WTC11 (cell line): ENCODE results near the gene P2RY1. TPM values are rescaled to one million over a fixed set of nuclear protein-coding genes. Genes with fewer than 3 reads are reported as not detected.

Experiments used
- ATAC-seq: fragments of 200-7000 bp; cut with Tn5 transposase; 2 replicates; pipeline ENCODE4 v1.10.0; 2021; ENCODE audit warnings: mild to moderate bottlenecking, moderate library complexity
- CTCF ChIA-PET: fragments of 300-600 bp; sonication (Branson Sonifier 250); formaldehyde crosslinking; loops from one replicate; lab custom pipeline; 2021; ENCODE audit warnings: antibody characterized with exemption; lab: Charles Lee
- POLR2A ChIA-PET: fragments of 350-600 bp; sonication (Branson Sonifier 250); formaldehyde crosslinking; loops from one replicate; lab custom pipeline; 2021; ENCODE audit warnings: antibody characterized with exemption; lab: Charles Lee
- DNase-seq: peaks from one replicate; pipeline ENCODE4 v3.0.0; 2021; ENCODE audit warnings: low spot score
- H3K27ac Mint-ChIP-seq: 2 replicates; pipeline ENCODE4 v1.8.0; 2021; ENCODE audit warnings: mixed read lengths
- H3K27me3 Mint-ChIP-seq: 2 replicates; pipeline ENCODE4 v1.8.0; 2021; ENCODE audit warnings: low read depth, mild to moderate bottlenecking, moderate library complexity, mixed read lengths
- H3K36me3 Mint-ChIP-seq: 2 replicates; pipeline ENCODE4 v1.8.0; 2021; ENCODE audit warnings: mixed read lengths
- H3K4me1 Mint-ChIP-seq: 2 replicates; pipeline ENCODE4 v1.8.0; 2022; ENCODE audit warnings: mixed read lengths
- H3K4me3 Mint-ChIP-seq: 2 replicates; pipeline ENCODE4 v1.8.0; 2021; ENCODE audit warnings: mild to moderate bottlenecking, moderate library complexity, mixed read lengths
- H3K9me3 Mint-ChIP-seq: 2 replicates; pipeline ENCODE4 v1.8.0; 2021; ENCODE audit warnings: mixed read lengths
- CREM ChIP-seq: sonication (generic); formaldehyde crosslinking; IDR thresholded peaks from 2 replicates; pipeline ENCODE4 v1.8.1; 2022; ENCODE audit warnings: mild to moderate bottlenecking, missing genetic modification reagents, moderate library complexity
- ELF4 ChIP-seq: sonication (generic); formaldehyde crosslinking; IDR thresholded peaks from 2 replicates; pipeline ENCODE4 v1.8.1; 2022; ENCODE audit warnings: low read depth, mild to moderate bottlenecking, moderate library complexity, missing genetic modification reagents
- FOXJ3 ChIP-seq: sonication (generic); formaldehyde crosslinking; IDR thresholded peaks from 2 replicates; pipeline ENCODE4 v1.9.0; 2021; ENCODE audit warnings: missing genetic modification reagents, mild to moderate bottlenecking, borderline replicate concordance
- FOXK1 ChIP-seq: sonication (generic); formaldehyde crosslinking; IDR thresholded peaks from 2 replicates; pipeline ENCODE4 v1.8.0; 2022; ENCODE audit warnings: mild to moderate bottlenecking, moderate library complexity, missing genetic modification reagents
- IRF2 ChIP-seq: sonication (generic); formaldehyde crosslinking; IDR thresholded peaks from 2 replicates; pipeline ENCODE4 v1.8.0; 2022; ENCODE audit warnings: low read depth, missing genetic modification reagents, borderline replicate concordance
- NR1H2 ChIP-seq: sonication (generic); formaldehyde crosslinking; IDR thresholded peaks from 2 replicates; pipeline ENCODE4 v1.9.0; 2021; ENCODE audit warnings: mild to moderate bottlenecking, moderate library complexity, missing genetic modification reagents
- NR2C2 ChIP-seq: sonication (generic); formaldehyde crosslinking; IDR thresholded peaks from 2 replicates; pipeline ENCODE4 v1.8.0; 2022; ENCODE audit warnings: mild to moderate bottlenecking, missing genetic modification reagents
- NR3C1 ChIP-seq: sonication (generic); formaldehyde crosslinking; conservative IDR thresholded peaks from 2 replicates; pipeline ENCODE4 v1.8.1; 2023; ENCODE audit warnings: low read depth, mild to moderate bottlenecking, missing genetic modification reagents
- SMAD4 ChIP-seq: sonication (generic); formaldehyde crosslinking; IDR thresholded peaks from 2 replicates; pipeline ENCODE4 v1.8.0; 2022; ENCODE audit warnings: mild to moderate bottlenecking, missing genetic modification reagents
- SOX15 ChIP-seq: fragments of 250-450 bp; sonication (Bioruptor Pico); IDR thresholded peaks from 2 replicates; pipeline ENCODE4 v1.9.0; 2021; ENCODE audit warnings: mild to moderate bottlenecking
- ZNF121 ChIP-seq: sonication (generic); formaldehyde crosslinking; IDR thresholded peaks from 2 replicates; pipeline ENCODE4 v1.8.0; 2023; ENCODE audit warnings: missing genetic modification reagents
- total RNA-seq: library from RNA; stranded (reverse); gene quantifications from 3 replicates; pipeline ENCODE4 v1.2.3, GENCODE V29; 2021
- TF ChIP-seq, protein P1 (sequence below): sonication (generic); formaldehyde crosslinking; IDR thresholded peaks from 2 replicates; pipeline ENCODE4 v1.8.1; 2023; ENCODE audit warnings: mild to moderate bottlenecking, missing genetic modification reagents, moderate library complexity
- TF ChIP-seq, protein P2 (sequence below): sonication (generic); formaldehyde crosslinking; conservative IDR thresholded peaks from 2 replicates; pipeline ENCODE4 v1.8.1; 2022; ENCODE audit warnings: mild to moderate bottlenecking, missing genetic modification reagents
- TF ChIP-seq, protein P3 (sequence below): sonication (generic); formaldehyde crosslinking; IDR thresholded peaks from 2 replicates; pipeline ENCODE4 v1.8.0; 2023; ENCODE audit warnings: missing genetic modification reagents
- TF ChIP-seq, protein P4 (sequence below): fragments of 250-450 bp; sonication (Bioruptor Pico); IDR thresholded peaks from 2 replicates; pipeline ENCODE4 v1.9.0; 2021; ENCODE audit warnings: mild to moderate bottlenecking
- TF ChIP-seq, protein P5 (sequence below): sonication (generic); formaldehyde crosslinking; IDR thresholded peaks from 2 replicates; pipeline ENCODE4 v1.8.1; 2023; ENCODE audit warnings: mild to moderate bottlenecking, missing genetic modification reagents, moderate library complexity
- TF ChIP-seq, protein P6 (sequence below): sonication (generic); formaldehyde crosslinking; IDR thresholded peaks from 2 replicates; pipeline ENCODE4 v1.8.0; 2022; ENCODE audit warnings: mild to moderate bottlenecking, missing genetic modification reagents
- TF ChIP-seq, protein P7 (sequence below): fragments of 250-450 bp; sonication (Bioruptor Pico); IDR thresholded peaks from 2 replicates; pipeline ENCODE4 v1.9.0; 2021; ENCODE audit warnings: mild to moderate bottlenecking, borderline replicate concordance
- TF ChIP-seq, protein P8 (sequence below): sonication (generic); formaldehyde crosslinking; IDR thresholded peaks from 2 replicates; pipeline ENCODE4 v1.8.1; 2023; ENCODE audit warnings: mild to moderate bottlenecking, missing genetic modification reagents, borderline replicate concordance

The P2RY1 gene
- total RNA-seq, 1 experiment from 2014 or later, result 47.2 TPM

- TF ChIP-seq, protein P1, sequence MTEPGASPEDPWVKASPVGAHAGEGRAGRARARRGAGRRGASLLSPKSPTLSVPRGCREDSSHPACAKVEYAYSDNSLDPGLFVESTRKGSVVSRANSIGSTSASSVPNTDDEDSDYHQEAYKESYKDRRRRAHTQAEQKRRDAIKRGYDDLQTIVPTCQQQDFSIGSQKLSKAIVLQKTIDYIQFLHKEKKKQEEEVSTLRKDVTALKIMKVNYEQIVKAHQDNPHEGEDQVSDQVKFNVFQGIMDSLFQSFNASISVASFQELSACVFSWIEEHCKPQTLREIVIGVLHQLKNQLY (CRISPR knock-in tag), result no peak
- TF ChIP-seq FOXJ3, result no peak
- no peak for TF ChIP-seq CREM (CRISPR knock-in tag)
- TF ChIP-seq ZNF121 (CRISPR knock-in tag), result no peak
- TF ChIP-seq, protein P2, sequence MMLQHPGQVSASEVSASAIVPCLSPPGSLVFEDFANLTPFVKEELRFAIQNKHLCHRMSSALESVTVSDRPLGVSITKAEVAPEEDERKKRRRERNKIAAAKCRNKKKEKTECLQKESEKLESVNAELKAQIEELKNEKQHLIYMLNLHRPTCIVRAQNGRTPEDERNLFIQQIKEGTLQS (CRISPR knock-in tag), result no peak
- TF ChIP-seq, protein P3, sequence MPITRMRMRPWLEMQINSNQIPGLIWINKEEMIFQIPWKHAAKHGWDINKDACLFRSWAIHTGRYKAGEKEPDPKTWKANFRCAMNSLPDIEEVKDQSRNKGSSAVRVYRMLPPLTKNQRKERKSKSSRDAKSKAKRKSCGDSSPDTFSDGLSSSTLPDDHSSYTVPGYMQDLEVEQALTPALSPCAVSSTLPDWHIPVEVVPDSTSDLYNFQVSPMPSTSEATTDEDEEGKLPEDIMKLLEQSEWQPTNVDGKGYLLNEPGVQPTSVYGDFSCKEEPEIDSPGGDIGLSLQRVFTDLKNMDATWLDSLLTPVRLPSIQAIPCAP (CRISPR knock-in tag), result no peak
These were observed 41.0 kb upstream of the P2RY1 start (continued) for GRCh38 chr3:152793969-152794368.

GRCh38 chr3:152797751-152798432 lies 37.0 kb upstream of the P2RY1 start:
- no peak overlapping the region for H3K27ac Mint-ChIP-seq
- H3K9me3 Mint-ChIP-seq, result peaks cover 16% of the 10 kb centered on the region
- DNase-seq (no peak), ATAC-seq (no peak)
- no peaks in the 10 kb centered on the region for H3K27me3 Mint-ChIP-seq
- no peaks in the 10 kb centered on the region; the same call in 1 of the 2 replicates for H3K36me3 Mint-ChIP-seq
- ChIA-PET POLR2A (no interaction called here), CTCF (no interaction called here)
- no peak for TF ChIP-seq NR1H2 (CRISPR knock-in tag)
- no peak for TF ChIP-seq NR3C1
- TF ChIP-seq, protein P4, sequence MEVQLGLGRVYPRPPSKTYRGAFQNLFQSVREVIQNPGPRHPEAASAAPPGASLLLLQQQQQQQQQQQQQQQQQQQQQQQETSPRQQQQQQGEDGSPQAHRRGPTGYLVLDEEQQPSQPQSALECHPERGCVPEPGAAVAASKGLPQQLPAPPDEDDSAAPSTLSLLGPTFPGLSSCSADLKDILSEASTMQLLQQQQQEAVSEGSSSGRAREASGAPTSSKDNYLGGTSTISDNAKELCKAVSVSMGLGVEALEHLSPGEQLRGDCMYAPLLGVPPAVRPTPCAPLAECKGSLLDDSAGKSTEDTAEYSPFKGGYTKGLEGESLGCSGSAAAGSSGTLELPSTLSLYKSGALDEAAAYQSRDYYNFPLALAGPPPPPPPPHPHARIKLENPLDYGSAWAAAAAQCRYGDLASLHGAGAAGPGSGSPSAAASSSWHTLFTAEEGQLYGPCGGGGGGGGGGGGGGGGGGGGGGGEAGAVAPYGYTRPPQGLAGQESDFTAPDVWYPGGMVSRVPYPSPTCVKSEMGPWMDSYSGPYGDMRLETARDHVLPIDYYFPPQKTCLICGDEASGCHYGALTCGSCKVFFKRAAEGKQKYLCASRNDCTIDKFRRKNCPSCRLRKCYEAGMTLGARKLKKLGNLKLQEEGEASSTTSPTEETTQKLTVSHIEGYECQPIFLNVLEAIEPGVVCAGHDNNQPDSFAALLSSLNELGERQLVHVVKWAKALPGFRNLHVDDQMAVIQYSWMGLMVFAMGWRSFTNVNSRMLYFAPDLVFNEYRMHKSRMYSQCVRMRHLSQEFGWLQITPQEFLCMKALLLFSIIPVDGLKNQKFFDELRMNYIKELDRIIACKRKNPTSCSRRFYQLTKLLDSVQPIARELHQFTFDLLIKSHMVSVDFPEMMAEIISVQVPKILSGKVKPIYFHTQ (CRISPR knock-in tag), result no peak
- no peak for TF ChIP-seq FOXJ3
- TF ChIP-seq, protein P5, sequence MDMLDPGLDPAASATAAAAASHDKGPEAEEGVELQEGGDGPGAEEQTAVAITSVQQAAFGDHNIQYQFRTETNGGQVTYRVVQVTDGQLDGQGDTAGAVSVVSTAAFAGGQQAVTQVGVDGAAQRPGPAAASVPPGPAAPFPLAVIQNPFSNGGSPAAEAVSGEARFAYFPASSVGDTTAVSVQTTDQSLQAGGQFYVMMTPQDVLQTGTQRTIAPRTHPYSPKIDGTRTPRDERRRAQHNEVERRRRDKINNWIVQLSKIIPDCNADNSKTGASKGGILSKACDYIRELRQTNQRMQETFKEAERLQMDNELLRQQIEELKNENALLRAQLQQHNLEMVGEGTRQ (CRISPR knock-in tag), result no peak
- no peak for TF ChIP-seq ELF4 (CRISPR knock-in tag)
- TF ChIP-seq SMAD4 (CRISPR knock-in tag), result no peak
- TF ChIP-seq IRF2 (CRISPR knock-in tag), result no peak
- TF ChIP-seq, protein P6, sequence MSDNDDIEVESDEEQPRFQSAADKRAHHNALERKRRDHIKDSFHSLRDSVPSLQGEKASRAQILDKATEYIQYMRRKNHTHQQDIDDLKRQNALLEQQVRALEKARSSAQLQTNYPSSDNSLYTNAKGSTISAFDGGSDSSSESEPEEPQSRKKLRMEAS (CRISPR knock-in tag), result no peak
- TF ChIP-seq, protein P7, sequence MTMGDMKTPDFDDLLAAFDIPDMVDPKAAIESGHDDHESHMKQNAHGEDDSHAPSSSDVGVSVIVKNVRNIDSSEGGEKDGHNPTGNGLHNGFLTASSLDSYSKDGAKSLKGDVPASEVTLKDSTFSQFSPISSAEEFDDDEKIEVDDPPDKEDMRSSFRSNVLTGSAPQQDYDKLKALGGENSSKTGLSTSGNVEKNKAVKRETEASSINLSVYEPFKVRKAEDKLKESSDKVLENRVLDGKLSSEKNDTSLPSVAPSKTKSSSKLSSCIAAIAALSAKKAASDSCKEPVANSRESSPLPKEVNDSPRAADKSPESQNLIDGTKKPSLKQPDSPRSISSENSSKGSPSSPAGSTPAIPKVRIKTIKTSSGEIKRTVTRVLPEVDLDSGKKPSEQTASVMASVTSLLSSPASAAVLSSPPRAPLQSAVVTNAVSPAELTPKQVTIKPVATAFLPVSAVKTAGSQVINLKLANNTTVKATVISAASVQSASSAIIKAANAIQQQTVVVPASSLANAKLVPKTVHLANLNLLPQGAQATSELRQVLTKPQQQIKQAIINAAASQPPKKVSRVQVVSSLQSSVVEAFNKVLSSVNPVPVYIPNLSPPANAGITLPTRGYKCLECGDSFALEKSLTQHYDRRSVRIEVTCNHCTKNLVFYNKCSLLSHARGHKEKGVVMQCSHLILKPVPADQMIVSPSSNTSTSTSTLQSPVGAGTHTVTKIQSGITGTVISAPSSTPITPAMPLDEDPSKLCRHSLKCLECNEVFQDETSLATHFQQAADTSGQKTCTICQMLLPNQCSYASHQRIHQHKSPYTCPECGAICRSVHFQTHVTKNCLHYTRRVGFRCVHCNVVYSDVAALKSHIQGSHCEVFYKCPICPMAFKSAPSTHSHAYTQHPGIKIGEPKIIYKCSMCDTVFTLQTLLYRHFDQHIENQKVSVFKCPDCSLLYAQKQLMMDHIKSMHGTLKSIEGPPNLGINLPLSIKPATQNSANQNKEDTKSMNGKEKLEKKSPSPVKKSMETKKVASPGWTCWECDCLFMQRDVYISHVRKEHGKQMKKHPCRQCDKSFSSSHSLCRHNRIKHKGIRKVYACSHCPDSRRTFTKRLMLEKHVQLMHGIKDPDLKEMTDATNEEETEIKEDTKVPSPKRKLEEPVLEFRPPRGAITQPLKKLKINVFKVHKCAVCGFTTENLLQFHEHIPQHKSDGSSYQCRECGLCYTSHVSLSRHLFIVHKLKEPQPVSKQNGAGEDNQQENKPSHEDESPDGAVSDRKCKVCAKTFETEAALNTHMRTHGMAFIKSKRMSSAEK (CRISPR knock-in tag), result no peak
- no peak for TF ChIP-seq FOXK1 (CRISPR knock-in tag)
- no peak for TF ChIP-seq NR2C2
- no peak for TF ChIP-seq SOX15 (CRISPR knock-in tag)
- TF ChIP-seq, protein P8, sequence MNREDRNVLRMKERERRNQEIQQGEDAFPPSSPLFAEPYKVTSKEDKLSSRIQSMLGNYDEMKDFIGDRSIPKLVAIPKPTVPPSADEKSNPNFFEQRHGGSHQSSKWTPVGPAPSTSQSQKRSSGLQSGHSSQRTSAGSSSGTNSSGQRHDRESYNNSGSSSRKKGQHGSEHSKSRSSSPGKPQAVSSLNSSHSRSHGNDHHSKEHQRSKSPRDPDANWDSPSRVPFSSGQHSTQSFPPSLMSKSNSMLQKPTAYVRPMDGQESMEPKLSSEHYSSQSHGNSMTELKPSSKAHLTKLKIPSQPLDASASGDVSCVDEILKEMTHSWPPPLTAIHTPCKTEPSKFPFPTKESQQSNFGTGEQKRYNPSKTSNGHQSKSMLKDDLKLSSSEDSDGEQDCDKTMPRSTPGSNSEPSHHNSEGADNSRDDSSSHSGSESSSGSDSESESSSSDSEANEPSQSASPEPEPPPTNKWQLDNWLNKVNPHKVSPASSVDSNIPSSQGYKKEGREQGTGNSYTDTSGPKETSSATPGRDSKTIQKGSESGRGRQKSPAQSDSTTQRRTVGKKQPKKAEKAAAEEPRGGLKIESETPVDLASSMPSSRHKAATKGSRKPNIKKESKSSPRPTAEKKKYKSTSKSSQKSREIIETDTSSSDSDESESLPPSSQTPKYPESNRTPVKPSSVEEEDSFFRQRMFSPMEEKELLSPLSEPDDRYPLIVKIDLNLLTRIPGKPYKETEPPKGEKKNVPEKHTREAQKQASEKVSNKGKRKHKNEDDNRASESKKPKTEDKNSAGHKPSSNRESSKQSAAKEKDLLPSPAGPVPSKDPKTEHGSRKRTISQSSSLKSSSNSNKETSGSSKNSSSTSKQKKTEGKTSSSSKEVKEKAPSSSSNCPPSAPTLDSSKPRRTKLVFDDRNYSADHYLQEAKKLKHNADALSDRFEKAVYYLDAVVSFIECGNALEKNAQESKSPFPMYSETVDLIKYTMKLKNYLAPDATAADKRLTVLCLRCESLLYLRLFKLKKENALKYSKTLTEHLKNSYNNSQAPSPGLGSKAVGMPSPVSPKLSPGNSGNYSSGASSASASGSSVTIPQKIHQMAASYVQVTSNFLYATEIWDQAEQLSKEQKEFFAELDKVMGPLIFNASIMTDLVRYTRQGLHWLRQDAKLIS, result no peak
- TF ChIP-seq, all 79 proteins: peak for 0
- H3K4me3 Mint-ChIP-seq, result no peak overlapping the region
- H3K4me1 Mint-ChIP-seq, result peaks cover 6% of the 10 kb centered on the region; the same call in 1 of the 2 replicates
